ENCODE data around the gene TIAM2. TPM values are rescaled to one million over a fixed set of nuclear protein-coding genes. Genes with fewer than 3 reads are reported as not detected.

The TIAM2 gene
- total and polyA plus RNA-seq, 9 donors, result 9.1 to 15.6 (median 10.3) TPM

DNA sequence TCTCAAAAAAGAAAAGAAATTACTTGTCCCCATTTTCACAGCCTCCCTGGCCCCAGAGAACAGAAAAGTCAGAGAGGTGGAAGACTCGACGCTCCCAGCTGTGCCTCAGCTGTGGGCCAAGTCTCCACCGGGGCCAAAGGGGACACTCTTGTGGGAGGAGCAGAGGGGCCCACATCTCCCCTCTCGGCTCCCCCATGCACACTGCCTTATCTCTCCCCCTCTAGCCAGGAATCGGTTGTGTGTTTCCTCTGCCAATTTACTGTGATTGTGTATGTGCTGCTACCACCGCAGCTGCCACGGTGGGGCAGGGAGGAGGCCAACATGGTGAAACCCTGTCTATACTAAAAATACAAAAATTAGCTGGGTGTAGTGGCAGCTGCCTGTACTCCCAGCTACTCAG, 8.4 kb downstream of the TIAM2 start:
- Histone ChIP-seq H3K36me3 (no peaks in the 10 kb centered on the region), H3K27me3 (no peaks in the 10 kb centered on the region), H3K4me1 (ENCODE audit: insufficient read depth) (no peaks in the 10 kb centered on the region), H3K27ac (no peak overlapping the region), H3K9me3 (no peaks in the 10 kb centered on the region), H3K4me3 (no peak overlapping the region)
- WGBS, 3 donors, result 35 to 45% (median 41%) methylated on average over 7 of the region's 7 CpGs
- TF ChIP-seq, protein P1, sequence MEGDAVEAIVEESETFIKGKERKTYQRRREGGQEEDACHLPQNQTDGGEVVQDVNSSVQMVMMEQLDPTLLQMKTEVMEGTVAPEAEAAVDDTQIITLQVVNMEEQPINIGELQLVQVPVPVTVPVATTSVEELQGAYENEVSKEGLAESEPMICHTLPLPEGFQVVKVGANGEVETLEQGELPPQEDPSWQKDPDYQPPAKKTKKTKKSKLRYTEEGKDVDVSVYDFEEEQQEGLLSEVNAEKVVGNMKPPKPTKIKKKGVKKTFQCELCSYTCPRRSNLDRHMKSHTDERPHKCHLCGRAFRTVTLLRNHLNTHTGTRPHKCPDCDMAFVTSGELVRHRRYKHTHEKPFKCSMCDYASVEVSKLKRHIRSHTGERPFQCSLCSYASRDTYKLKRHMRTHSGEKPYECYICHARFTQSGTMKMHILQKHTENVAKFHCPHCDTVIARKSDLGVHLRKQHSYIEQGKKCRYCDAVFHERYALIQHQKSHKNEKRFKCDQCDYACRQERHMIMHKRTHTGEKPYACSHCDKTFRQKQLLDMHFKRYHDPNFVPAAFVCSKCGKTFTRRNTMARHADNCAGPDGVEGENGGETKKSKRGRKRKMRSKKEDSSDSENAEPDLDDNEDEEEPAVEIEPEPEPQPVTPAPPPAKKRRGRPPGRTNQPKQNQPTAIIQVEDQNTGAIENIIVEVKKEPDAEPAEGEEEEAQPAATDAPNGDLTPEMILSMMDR (IDR thresholded peaks at IDR 0.05), result no peak
- no peak for TF ChIP-seq POLR2A (IDR thresholded peaks at IDR 0.05)
- TF ChIP-seq EP300 (IDR thresholded peaks at IDR 0.05), result no peak
- intact Hi-C loops (cut with DNase I), result no loop called here
- no peak for DNase-seq

DNA sequence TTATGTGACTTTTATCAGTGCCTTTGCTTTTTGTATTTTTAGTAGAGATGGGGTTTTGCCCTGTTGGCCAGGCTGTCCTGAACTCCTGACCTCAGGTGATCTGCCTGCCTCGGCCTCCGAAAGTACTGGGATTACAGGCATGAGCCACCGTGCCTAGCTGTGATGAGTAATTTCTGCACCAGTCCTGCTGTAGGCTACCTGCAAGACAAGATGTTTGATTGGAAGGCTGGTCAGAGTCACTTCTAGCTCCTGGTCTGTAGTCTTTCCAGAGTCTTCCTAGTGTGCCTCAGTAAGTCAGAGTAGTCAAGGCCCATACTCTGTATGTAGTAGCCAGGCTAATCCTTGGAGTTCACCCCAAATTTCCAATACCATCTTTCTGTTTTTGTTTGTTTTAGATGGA, 8.9 kb downstream of the TIAM2 start:
- intact Hi-C loops (cut with DNase I), result no loop called here
- no peak for DNase-seq
- no peaks in the 10 kb centered on the region for H3K27me3 ChIP-seq
- TF ChIP-seq, protein P1 (IDR thresholded peaks at IDR 0.05), result no peak
- TF ChIP-seq POLR2A (IDR thresholded peaks at IDR 0.05), result no peak
- no peak overlapping the region for H3K27ac ChIP-seq
- H3K36me3 ChIP-seq, result no peaks in the 10 kb centered on the region
- no peaks in the 10 kb centered on the region for H3K9me3 ChIP-seq
- H3K4me1 ChIP-seq (ENCODE audit: insufficient read depth), result no peaks in the 10 kb centered on the region
- H3K4me3 ChIP-seq, result no peak overlapping the region
- WGBS, 3 donors, result 61 to 95% (median 94%) methylated on average over 3 of the region's 3 CpGs

DNA sequence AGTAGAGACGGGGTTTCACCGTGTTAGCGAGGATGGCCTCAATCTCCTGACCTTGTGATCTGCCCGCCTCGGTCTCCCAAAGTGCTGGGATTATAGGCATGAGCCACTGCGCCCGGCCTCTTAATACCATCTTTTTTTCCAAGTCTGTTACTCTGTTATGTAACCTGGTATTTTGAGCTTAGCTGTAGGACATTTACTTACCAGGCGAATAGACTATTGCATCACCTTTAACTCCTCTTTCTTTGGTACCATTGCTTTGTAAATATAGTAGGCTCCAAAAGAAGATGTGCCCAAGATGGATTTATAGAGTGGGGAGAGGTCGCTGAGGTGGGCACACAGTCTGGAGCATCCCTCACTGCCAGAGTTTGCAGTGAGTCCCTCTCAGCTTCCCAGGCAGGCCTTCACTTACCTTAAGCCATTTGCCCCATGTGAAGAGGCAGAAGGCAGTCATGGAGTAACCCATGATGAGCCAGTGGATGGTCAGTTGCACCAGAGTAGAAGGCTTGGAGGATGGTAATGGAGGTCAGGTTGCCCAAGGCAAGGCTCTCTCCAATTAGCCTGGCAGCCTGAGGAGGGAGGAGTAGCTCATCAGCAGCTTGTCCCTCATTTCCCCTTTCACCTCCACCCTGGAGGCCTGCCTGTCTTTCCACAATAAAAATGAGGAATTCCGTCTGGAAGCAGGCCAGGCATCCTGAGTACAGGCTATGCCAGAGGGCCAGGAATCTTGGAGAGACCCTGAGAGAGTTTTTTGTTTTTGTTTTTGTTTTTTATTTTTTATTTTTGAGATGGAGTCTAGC, 9.7 kb downstream of the TIAM2 start:
- no peak overlapping the region for H3K4me3 ChIP-seq
- WGBS, 3 donors, result 94 to 95% (median 94%) methylated on average over 10 of the region's 10 CpGs
- no peaks in the 10 kb centered on the region for H3K9me3 ChIP-seq
- intact Hi-C loops (cut with DNase I), result no loop called here
- DNase-seq, result no peak
- no peak overlapping the region for H3K27ac ChIP-seq
- no peaks in the 10 kb centered on the region for H3K4me1 ChIP-seq (ENCODE audit: insufficient read depth)
- no peaks in the 10 kb centered on the region for H3K27me3 ChIP-seq
- no peaks in the 10 kb centered on the region for H3K36me3 ChIP-seq
- TF ChIP-seq POLR2A (IDR thresholded peaks at IDR 0.05) (no peak), EP300 (IDR thresholded peaks at IDR 0.05) (no peak)
- TF ChIP-seq, protein P1 (IDR thresholded peaks at IDR 0.05), result no peak

DNA sequence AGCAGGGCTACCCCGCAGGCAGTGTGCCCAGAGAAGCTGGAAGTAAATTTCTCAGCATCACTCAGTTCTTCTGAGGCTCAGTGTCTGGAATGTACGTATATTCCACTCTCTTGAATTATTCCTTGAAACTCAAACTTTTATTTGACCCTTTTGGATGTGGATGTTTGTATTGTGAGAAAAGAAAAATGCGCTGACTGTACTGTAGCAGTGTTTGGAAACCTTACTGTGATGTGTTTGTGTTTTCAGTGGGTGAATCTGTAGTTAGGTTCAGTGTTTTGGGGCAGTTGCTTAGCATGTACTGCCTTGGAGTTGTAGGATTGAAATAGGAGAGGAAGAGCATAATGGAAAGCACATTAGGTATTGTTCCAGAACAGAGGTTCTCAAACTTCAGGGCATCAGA, 13.5 kb downstream of the TIAM2 start:
- H3K4me3 ChIP-seq, result no peak overlapping the region
- H3K36me3 ChIP-seq, result no peaks in the 10 kb centered on the region
- 78 to 85% (median 79%) methylated on average over 3 of the region's 3 CpGs for WGBS, 3 donors
- DNase-seq, result no peak
- no peaks in the 10 kb centered on the region for H3K4me1 ChIP-seq (ENCODE audit: insufficient read depth)
- H3K27ac ChIP-seq, result no peak overlapping the region
- no peaks in the 10 kb centered on the region for H3K9me3 ChIP-seq
- H3K27me3 ChIP-seq, result no peaks in the 10 kb centered on the region
- intact Hi-C loops (cut with DNase I), result no loop called here
- no peak for TF ChIP-seq EP300 (IDR thresholded peaks at IDR 0.05)
- TF ChIP-seq, protein P1 (IDR thresholded peaks at IDR 0.05), result no peak
- TF ChIP-seq POLR2A (IDR thresholded peaks at IDR 0.05), result no peak

All from ovary (tissue), 9 donors.